Nephron (organoid): ENCODE data around the gene CCDC169.

Experiments used
- H3K27ac Mint-ChIP-seq, 3 experiments: 2 replicates each; pipeline ENCODE4 v1.8.0; 2020; ENCODE audit warnings: mixed read lengths in 3 of 3, mild to moderate bottlenecking in 2 of 3, moderate library complexity in 1 of 3
- H3K27me3 Mint-ChIP-seq: 2 replicates; pipeline ENCODE4 v1.8.0; 2021; ENCODE audit warnings: low read depth, mild to moderate bottlenecking, moderate library complexity, mixed read lengths
- H3K36me3 Mint-ChIP-seq: 2 replicates; pipeline ENCODE4 v1.8.0; 2020; ENCODE audit warnings: low read depth, mixed read lengths
- H3K4me1 Mint-ChIP-seq: 2 replicates; pipeline ENCODE4 v1.8.0; 2020; ENCODE audit warnings: mixed read lengths
- H3K4me3 Mint-ChIP-seq, 3 experiments: 2 replicates each; pipeline ENCODE4 v1.8.0; 2020; ENCODE audit warnings: mild to moderate bottlenecking in 3 of 3, mixed read lengths in 3 of 3, moderate library complexity in 2 of 3
- H3K9me3 Mint-ChIP-seq: 2 replicates; pipeline ENCODE4 v1.8.0; 2020; ENCODE audit warnings: mixed read lengths
- TF ChIP-seq, protein P1 (sequence below), 3 experiments: fragments of 200-600 bp; sonication (generic); IDR thresholded peaks; one replicate each; pipeline ENCODE4 v1.5.0; 2021; ENCODE audit warnings: antibody characterized with exemption in 3 of 3; ENCODE audit not compliant: unreplicated experiment in 3 of 3

The CCDC169 gene

DNA sequence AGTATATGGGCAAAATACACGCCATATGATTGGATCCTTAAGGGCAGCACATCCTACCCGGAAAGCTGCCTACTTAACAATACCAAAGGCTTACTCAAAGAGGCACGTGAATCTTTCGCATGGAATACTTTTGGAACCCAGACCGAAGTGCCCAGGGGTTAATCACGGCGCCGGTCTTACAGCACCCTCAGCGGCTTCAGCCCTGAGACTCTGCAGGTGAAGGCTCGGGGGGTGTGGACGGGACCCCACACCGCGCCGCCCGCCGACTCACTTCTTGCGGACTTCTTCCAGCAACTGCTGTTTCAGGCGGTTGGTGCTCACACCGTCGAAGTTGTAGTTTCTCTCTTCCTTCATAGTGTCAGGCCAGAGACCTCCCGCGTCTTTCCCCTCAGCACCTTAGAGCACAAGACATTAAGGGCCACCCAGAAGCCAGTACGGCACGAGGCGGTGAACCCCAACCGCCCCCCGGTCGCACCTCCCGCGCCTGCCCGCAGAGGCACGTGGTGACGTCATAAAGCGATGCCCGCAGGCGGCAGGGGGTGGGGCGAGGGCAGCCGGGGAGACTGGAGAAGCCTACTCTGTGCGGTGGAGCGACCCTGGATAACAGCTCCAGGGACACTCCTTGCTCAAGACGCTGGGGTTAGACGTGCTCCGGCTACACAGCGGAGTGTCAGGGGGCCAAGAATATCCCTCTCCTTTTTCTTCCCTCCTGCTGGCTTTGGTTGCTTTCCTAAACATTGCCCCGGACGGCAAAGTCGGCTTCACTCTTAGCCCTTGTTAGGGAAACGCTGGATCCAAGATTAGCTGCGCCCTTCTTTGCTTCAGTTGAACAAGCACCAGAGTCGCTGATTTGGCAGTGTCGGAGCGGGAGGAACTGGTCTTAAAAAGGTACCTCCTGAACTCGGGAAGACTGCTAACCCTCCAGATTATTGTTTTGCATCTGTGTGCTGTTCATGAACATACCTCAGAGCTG lies at the start of gene CCDC169:
CCDC169 (minus strand) TSS at position 449 of the 973 bp plus-strand sequence; CDS start at position 354, 95 bp downstream.
- Mint-ChIP-seq H3K27me3 (no peaks in the 10 kb centered on the region), H3K27ac (peak within 1 kb of the TSS; percentile 36 to 75 (median 44)), H3K4me3 (peak within 1 kb of the TSS; percentile 86 to 89 (median 88)), H3K4me1 (no peaks in the 10 kb centered on the region), H3K9me3 (peaks cover 4% of the 10 kb centered on the region), H3K36me3 (peaks cover 11% of the 10 kb centered on the region)
- TF ChIP-seq, protein P1, sequence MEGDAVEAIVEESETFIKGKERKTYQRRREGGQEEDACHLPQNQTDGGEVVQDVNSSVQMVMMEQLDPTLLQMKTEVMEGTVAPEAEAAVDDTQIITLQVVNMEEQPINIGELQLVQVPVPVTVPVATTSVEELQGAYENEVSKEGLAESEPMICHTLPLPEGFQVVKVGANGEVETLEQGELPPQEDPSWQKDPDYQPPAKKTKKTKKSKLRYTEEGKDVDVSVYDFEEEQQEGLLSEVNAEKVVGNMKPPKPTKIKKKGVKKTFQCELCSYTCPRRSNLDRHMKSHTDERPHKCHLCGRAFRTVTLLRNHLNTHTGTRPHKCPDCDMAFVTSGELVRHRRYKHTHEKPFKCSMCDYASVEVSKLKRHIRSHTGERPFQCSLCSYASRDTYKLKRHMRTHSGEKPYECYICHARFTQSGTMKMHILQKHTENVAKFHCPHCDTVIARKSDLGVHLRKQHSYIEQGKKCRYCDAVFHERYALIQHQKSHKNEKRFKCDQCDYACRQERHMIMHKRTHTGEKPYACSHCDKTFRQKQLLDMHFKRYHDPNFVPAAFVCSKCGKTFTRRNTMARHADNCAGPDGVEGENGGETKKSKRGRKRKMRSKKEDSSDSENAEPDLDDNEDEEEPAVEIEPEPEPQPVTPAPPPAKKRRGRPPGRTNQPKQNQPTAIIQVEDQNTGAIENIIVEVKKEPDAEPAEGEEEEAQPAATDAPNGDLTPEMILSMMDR (IDR thresholded peaks at IDR 0.05; ENCODE audit: unreplicated experiment in 3 of 3): no peak

GRCh38 chr13:36346222-36347083 lies 48.8 kb upstream of the CCDC169 start, which contains the start of gene SPART:
SPART (minus strand) TSS chr13:36346394; CDS start chr13:36335830, 10,564 bp downstream.
- Mint-ChIP-seq H3K9me3 (no peaks in the 10 kb centered on the region), H3K27me3 (no peaks in the 10 kb centered on the region), H3K4me1 (peaks cover 36% of the 10 kb centered on the region), H3K4me3 (peak within 1 kb of the TSS; percentile 95 to 97 (median 96)), H3K36me3 (no peaks in the 10 kb centered on the region), H3K27ac (peak within 1 kb of the TSS; percentile 99 to 100 (median 99))
- TF ChIP-seq, protein P1 (IDR thresholded peaks at IDR 0.05; ENCODE audit: unreplicated experiment in 3 of 3): peak; percentile 96 to 99 (median 96)

DNA sequence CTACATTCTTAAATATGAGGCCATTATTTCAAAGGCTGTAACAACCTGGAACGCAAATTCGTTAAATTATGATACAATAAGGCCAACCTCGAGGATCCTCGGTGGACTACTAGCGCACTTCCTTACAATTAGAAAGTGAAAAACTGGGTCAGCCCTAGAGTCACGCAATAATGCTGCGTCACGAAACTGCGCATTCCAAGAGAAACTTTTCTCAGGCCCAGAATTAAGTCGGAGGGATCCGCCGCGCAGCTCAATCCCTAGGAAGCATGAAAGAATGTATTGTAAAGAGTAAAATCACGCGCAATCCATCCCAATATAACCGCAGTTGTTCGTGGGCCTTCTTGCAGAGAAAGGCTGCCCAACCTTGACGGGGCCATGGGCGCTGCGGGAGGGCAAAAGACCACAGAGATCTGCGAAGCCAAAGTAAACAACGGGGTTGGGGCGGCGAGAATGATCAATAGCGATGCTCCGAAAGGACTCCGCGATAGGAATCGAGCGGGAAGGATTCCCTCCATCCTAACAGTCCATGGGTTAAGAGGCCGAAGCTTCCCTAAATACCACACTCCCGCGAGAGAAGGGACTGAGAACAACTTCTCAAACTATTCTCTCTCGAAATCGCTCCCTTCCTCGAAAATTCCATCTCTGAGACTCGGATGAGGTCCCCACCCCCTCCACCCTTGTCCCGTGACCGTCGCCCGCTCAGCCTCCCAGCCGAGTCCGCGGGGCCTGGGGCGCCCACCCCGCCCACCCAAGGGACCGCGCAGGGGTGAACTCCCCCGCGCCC lies 48.0 kb upstream of the CCDC169 start:
- H3K4me1 Mint-ChIP-seq: peaks cover 37% of the 10 kb centered on the region
- peak overlapping the region; percentile 99 to 100 (median 99) for H3K27ac Mint-ChIP-seq
- TF ChIP-seq, protein P1 (IDR thresholded peaks at IDR 0.05; ENCODE audit: unreplicated experiment in 3 of 3): no peak
- H3K27me3 Mint-ChIP-seq: no peaks in the 10 kb centered on the region
- no peaks in the 10 kb centered on the region for H3K36me3 Mint-ChIP-seq
- H3K4me3 Mint-ChIP-seq: peak overlapping the region; percentile 95 to 97 (median 96)
- H3K9me3 Mint-ChIP-seq: no peaks in the 10 kb centered on the region

- no peaks in the 10 kb centered on the region for H3K36me3 Mint-ChIP-seq
- no peaks in the 10 kb centered on the region for H3K27me3 Mint-ChIP-seq
- H3K9me3 Mint-ChIP-seq: no peaks in the 10 kb centered on the region
- peak overlapping the region; percentile 99 to 100 (median 99) for H3K27ac Mint-ChIP-seq
- TF ChIP-seq, protein P1 (IDR thresholded peaks at IDR 0.05; ENCODE audit: unreplicated experiment in 3 of 3): no peak
- H3K4me1 Mint-ChIP-seq: peaks cover 37% of the 10 kb centered on the region
- H3K4me3 Mint-ChIP-seq: peak overlapping the region; percentile 95 to 97 (median 96)
Observed at GRCh38 chr13:36344886-36345437, 47.3 kb upstream of the CCDC169 start.

- Mint-ChIP-seq H3K4me3 (peak overlapping the region; percentile 95 to 97 (median 96)), H3K27me3 (no peaks in the 10 kb centered on the region), H3K4me1 (peaks cover 37% of the 10 kb centered on the region), H3K36me3 (no peaks in the 10 kb centered on the region), H3K9me3 (no peaks in the 10 kb centered on the region), H3K27ac (peak overlapping the region; percentile 59 to 100 (median 66))
- TF ChIP-seq, protein P1 (IDR thresholded peaks at IDR 0.05; ENCODE audit: unreplicated experiment in 3 of 3): no peak
Observed at GRCh38 chr13:36344173-36344572, 46.6 kb upstream of the CCDC169 start.
